GM18870 (cell line): ENCODE results near the gene UNC5A.
"Not testable (repeated sequence)": the region's sequence is repeated elsewhere in the genome, so short reads cannot be mapped to it uniquely, and the experiment has no call there.

ENCODE experiments used
- ATAC-seq: cut with Tn5 transposase; IDR thresholded peaks from one replicate; pipeline ENCODE4 v1.9.1; 2021; ENCODE audit warnings: moderate library complexity; ENCODE audit not compliant: unreplicated experiment

UNC5A gene

DNA sequence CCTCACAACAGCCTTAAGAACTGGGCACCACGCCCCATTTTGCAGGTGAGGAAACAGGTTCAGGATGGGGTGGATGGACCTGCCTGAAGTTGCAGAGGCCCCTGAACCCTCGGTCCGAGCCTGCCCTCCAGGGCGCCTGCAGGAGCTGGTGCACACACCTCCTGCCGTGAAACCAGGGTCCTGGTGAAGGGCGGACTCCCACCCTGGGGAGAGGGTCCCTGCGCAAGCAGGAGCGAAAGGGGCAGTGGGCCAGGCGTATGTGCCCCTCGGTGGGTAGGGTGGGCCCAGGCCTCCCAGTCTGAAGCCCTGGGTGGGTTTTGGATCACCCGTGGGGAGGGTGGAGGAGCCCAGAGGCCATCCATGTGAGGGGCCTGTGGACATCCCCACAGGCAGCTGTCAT lies 50.9 kb downstream of the UNC5A start:
- no peak for ATAC-seq

GRCh38 chr5:176862330-176862995 lies 52.1 kb downstream of the UNC5A start:
- no peak for ATAC-seq

DNA sequence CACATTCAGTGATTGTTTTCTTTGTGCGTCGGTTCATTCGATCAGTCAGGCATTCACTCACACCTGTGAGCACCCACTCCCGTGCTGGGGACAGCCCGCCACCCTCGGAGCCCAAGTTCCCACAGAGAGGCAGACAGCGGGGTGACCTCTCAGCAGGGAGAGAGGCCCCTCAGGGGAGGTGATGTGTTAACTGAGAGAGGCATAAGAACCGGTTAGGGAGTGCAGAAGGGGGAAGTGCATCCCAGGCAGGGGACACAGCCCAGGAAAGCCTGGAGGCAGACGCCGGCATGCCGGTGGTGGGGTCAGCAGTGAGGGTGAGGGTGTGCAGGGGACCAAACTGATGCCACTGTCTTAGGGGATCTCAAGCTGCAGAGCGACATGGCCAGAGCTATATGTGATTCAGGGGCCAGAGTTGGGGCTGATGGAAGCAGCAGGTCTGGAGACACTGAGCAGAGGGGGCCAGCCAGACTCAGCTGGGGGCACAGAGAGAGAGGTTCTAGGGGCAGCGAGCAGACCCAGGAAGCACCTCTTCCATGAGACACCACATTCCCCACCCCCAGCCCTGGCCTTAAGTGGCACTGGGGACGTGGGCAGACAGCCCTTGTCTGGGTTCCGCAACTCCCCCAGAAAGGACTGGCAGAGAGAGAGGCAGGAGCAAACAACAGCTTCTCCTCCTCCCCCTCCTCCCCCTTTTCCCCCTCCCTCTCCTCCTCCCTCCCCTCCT lies 52.8 kb downstream of the UNC5A start:
- no peak for ATAC-seq

GRCh38 chr5:176863765-176864098 lies 53.4 kb downstream of the UNC5A start:
- no peak for ATAC-seq

DNA sequence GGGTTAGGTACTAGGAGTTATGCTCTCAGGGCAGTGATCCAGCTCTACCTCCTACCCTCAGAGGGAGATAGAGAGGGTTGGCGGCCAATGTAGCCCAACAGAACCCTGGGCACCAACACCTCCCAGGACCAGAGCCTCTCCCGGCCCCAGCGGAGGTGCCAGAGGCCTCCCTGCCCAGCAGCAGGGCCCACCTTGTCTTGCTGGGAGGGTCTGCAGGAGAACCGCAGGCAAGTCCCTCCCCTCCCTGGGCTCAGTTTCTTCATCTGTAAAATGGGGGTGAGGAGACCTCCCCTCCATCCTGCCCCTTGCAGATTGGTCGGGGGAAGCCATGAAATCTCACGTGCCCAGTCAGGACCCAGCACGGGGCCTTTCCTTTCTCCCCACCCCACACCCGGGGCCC lies 54.4 kb downstream of the UNC5A start:
- no peak for ATAC-seq

- ATAC-seq: no peak
Measured at GRCh38 chr5:176865964-176866363, 55.6 kb downstream of the UNC5A start.

GRCh38 chr5:176866707-176867310 lies 56.5 kb downstream of the UNC5A start:
- no peak for ATAC-seq

DNA sequence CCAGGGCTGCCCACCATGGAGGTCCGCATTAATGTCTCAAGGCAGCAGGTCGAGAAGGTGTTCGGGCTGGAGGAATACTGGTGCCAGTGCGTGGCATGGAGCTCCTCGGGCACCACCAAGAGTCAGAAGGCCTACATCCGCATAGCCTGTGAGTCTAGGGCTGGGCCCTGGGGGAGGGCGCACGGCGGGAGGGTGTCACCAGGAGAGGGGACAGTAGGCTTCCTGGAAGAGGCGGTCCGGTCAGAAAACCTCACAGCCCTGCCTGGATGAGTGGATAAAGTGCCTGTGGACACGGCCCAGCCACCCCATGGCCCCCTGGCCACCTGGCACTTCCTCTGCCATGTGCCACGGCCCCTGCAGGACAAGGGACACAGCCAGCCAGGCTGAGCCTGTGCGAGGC lies 57.8 kb downstream of the UNC5A start:
- ATAC-seq: no peak

DNA sequence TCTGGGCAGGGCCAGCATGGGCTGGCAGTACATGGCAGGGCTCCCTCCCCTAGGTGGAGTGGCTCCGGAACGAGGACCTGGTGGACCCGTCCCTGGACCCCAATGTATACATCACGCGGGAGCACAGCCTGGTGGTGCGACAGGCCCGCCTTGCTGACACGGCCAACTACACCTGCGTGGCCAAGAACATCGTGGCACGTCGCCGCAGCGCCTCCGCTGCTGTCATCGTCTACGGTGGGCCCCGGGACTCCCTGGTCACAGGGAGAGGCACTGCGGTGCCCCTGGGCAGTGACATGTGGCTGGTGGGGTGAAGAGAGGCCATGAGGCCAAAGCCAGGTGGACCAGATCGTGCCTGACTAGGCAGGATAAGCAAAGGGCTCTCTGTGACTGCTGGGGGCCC lies 58.4 kb downstream of the UNC5A start:
- no peak for ATAC-seq

DNA sequence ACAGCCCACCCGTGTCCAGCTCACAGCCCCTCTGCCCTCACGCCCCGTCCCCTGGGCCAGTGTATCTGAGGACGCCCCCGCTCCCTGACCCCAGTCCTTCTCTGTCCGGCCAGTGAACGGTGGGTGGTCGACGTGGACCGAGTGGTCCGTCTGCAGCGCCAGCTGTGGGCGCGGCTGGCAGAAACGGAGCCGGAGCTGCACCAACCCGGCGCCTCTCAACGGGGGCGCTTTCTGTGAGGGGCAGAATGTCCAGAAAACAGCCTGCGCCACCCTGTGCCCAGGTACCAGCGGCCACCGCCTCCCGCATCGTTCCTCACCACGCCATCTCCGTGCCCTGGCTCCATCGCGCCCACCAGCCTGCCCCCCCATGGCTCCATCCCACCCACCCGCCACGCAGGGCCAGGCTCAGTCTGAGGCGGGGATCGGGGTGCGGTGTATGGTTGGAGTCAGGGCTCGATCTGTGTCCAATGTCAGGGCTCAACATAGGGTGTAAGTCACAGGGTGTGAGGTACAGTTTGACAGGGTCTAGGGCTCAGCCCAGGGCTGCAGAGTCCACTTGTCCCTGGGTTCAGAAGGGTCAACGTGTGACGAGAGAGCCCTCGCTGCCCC lies 59.2 kb downstream of the UNC5A start:
- no peak for ATAC-seq

- no peak for ATAC-seq
Measured at GRCh38 chr5:176870110-176870591, 59.8 kb downstream of the UNC5A start.

GRCh38 chr5:176870644-176871043 lies 60.3 kb downstream of the UNC5A start:
- ATAC-seq: not testable (repeated sequence)

GRCh38 chr5:176872586-176872985 lies 62.2 kb downstream of the UNC5A start:
- not testable (repeated sequence) for ATAC-seq

- ATAC-seq: not testable (repeated sequence)
Measured at GRCh38 chr5:176873011-176873410, 62.7 kb downstream of the UNC5A start.

GRCh38 chr5:176873541-176874172 lies 63.3 kb downstream of the UNC5A start:
- ATAC-seq: no peak

- ATAC-seq: no peak
Measured at GRCh38 chr5:176874198-176874780, 63.9 kb downstream of the UNC5A start.

GRCh38 chr5:176875014-176875550 lies 64.7 kb downstream of the UNC5A start:
- no peak for ATAC-seq

DNA sequence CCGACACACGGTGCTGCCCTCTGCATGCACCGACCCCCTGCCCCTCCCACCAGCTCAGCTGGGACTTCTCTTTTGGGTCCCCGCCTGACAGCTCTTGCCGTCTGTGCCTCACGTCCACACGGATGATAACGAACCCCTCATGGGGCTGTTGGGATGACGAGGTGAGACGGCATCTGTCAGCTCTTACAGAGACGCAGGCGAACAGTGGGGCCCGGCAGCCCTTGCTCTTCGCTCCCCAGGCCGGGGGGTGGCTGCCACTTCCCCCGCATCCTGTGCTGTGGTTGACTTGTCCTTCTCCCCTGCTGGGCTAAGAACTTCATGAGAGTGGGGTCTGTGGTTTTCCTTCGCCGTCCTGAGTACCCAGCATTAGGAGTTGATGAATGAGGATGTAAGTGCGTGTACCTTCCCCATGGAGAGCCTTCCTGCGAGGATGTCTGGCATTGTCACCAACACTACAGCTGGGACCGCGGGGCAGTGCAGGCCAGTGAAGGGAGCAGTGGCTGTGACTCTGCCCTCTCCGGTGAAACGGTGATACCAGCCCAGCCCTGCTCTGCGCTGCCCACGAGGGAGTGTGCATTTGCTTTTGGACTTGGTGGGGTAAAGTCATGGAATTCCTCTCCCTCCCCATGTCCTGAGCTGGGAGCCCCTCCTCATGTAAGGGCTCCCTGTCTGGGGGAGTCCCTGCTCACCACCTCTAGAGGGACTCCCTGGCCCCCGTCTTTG lies 65.6 kb downstream of the UNC5A start:
- ATAC-seq: no peak

GRCh38 chr5:176876506-176877431 lies 66.4 kb downstream of the UNC5A start:
- no peak for ATAC-seq
